Stimulated activated naive CD8-positive, alpha-beta T cell treated with anti-CD3 and anti-CD28 coated beads, Interleukin-15, Interleukin-2, amounts not matched to agents 100 ng/mL and 50 ng/mL, for 24 hours (primary cell): ENCODE data around the gene EIF4A2.

ENCODE experiments used
- H3K27ac Mint-ChIP-seq: one replicate; pipeline ENCODE4 v1.8.0; 2021; ENCODE audit warnings: mild to moderate bottlenecking, mixed read lengths
- H3K27me3 Mint-ChIP-seq: one replicate; pipeline ENCODE4 v1.8.0; 2021; ENCODE audit warnings: mixed read lengths
- H3K36me3 Mint-ChIP-seq: one replicate; pipeline ENCODE4 v1.8.0; 2021; ENCODE audit warnings: low read depth, mixed read lengths
- H3K4me1 Mint-ChIP-seq: one replicate; pipeline ENCODE4 v1.8.0; 2021; ENCODE audit warnings: low read depth, mixed read lengths
- H3K4me3 Mint-ChIP-seq: one replicate; pipeline ENCODE4 v1.8.0; 2021; ENCODE audit warnings: mild to moderate bottlenecking, mixed read lengths
- H3K9me3 Mint-ChIP-seq: one replicate; pipeline ENCODE4 v1.8.0; 2021; ENCODE audit warnings: mixed read lengths

EIF4A2 gene

DNA sequence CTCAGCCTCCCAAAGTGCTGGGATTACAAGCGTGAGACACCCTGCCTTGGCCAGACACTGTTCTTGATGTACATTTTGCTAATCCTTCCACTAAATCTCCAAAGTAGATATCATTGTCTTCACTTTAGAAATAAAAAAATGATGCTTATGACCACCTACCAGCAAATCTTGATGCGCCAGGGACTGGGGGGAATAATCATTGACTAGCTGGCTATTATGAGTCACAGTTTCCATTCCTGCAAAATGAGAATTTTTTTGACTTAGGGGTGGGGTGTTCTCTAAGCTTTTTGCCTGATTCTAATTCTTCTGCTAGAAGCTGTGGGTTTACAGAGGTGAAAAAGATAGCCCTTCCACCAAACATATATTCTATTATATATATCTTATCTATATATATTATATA, 40.0 kb downstream of the EIF4A2 start:
- H3K27ac Mint-ChIP-seq, result no peak overlapping the region

DNA sequence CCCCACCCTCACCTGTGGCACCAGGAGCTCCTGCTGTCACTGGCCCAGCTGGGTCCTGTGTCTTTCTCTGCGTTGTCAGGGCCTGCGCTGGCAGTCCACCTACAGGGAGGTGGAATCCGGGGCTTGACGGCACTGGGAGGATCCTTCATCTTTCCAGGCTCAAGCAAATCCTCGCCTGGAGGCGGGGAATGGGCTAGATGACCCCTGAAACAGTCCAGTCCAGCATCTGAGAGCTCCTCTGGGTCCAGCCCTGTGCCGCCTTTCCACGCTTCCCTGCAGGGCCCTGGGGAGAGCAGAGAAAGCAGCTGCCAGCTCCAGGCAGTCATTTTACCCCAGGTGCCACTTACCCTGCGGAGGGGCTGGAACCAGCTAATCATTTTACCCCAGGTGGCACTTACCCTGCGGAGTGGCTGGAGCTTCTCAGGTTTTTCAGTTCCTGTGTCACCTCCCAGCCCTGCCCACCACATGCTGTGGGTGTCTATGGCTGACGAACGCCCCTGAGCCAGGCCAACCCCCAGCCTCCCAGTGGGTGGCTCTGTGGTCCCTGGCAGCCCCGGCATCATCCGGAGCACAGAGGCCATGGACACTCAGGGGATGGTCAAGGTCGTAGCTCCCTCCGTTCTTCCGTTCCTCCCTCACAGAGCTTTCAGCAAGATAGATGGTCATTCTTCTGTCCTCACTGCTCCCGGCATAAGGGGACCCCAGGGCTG, 41.2 kb downstream of the EIF4A2 start:
- Mint-ChIP-seq H3K27ac (no peak overlapping the region), H3K4me3 (peak overlapping the region; percentile 86), H3K4me1 (peaks cover 38% of the 10 kb centered on the region), H3K36me3 (peaks cover 11% of the 10 kb centered on the region), H3K27me3 (peaks cover 24% of the 10 kb centered on the region), H3K9me3 (no peaks in the 10 kb centered on the region)

More for the DNA sequence above, 40.0 kb downstream of the EIF4A2 start:
- H3K27me3 Mint-ChIP-seq, result peaks cover 16% of the 10 kb centered on the region
- H3K36me3 Mint-ChIP-seq, result peaks cover 14% of the 10 kb centered on the region
- peaks cover 37% of the 10 kb centered on the region for H3K4me1 Mint-ChIP-seq
- no peak overlapping the region for H3K4me3 Mint-ChIP-seq
- no peaks in the 10 kb centered on the region for H3K9me3 Mint-ChIP-seq

DNA sequence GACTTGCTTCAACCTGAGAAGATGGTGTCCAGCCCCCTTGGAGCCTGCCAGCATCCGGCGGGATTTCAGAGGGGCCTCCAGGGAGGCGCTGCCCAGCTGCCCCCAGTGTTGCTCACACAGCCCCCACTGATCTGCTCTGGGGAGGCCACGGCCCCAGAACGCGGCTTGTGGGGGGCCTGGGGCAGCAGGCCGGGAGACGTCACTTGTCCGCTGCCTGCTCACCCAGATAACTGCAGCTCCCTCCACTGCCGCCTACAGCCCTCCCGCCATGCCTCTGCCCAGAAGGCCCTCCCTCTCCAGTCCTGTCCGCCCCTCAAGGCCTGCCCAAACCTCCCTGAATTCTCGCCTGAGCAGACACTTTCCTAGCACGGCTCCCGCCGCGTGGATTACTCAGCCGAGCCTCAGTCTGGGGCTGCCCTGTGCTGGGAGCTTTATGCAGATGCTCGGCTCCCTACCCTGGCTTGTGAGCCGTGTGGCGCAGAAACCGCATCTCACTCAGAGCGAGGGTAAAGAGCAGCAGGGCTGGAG, 42.0 kb downstream of the EIF4A2 start:
- H3K4me1 Mint-ChIP-seq, result peaks cover 38% of the 10 kb centered on the region
- H3K27me3 Mint-ChIP-seq, result peaks cover 32% of the 10 kb centered on the region
- H3K9me3 Mint-ChIP-seq, result no peaks in the 10 kb centered on the region
- H3K36me3 Mint-ChIP-seq, result peaks cover 11% of the 10 kb centered on the region
- H3K27ac Mint-ChIP-seq, result peak overlapping the region; percentile 94
- peak overlapping the region; percentile 86 for H3K4me3 Mint-ChIP-seq

DNA sequence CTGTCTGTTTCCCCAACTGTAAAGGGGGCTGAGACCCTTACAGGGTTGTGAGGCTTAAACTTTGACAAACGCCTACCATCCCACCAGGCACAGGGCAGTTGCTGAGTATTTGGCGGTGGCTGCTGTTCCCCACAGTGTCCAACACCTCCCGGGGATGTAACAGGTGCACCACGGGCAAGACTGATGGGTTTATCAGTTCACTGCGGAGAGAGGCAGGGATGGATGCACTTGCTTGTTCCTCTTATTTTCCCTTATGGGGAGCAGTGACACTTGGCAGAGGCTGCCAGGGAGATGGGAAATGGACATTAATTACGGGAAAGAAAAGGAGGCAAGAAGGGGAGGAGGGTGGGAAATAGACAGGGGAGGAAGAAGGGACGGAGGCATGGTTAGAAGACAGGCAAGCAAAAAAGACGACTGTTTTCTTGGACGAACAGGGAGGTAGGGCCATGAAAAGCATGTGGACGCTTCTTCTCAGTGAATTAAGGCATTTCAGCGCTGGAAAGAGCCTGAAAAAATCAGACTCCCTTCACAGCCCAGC, 42.6 kb downstream of the EIF4A2 start:
- Mint-ChIP-seq H3K27me3 (peaks cover 37% of the 10 kb centered on the region), H3K4me3 (peak overlapping the region; percentile 86), H3K4me1 (peaks cover 38% of the 10 kb centered on the region), H3K9me3 (no peaks in the 10 kb centered on the region), H3K27ac (peak overlapping the region; percentile 94), H3K36me3 (peaks cover 11% of the 10 kb centered on the region)

DNA sequence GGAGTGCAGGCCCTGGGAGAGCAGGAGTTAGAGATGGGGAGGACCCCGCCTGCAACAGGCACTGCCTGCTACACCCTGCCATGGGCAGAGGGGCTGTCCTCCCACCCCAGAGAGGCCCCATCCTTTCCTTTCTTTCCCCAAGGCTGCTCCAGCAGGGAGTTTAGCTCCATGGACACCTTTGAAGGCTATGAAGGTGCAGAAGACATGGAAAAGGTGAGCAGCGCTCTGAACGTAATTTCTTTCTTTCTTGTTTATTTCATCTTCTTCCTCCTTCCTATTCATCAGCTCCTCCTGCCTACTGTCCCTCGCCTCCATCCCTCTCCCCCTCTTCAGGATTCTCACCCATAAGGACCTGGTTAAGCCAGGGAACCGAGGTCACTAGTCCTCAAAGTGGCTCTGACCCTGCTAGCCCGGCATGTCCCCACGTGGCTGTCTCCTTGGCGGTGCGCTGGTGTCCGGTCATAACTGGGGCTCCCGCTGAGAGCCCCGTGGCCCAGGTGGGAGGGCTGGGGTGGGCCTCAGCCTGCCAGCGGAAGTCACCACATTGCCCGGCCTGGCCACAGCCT, 43.1 kb downstream of the EIF4A2 start:
- H3K9me3 Mint-ChIP-seq, result no peaks in the 10 kb centered on the region
- H3K4me3 Mint-ChIP-seq, result peak overlapping the region; percentile 86
- peaks cover 11% of the 10 kb centered on the region for H3K36me3 Mint-ChIP-seq
- H3K27ac Mint-ChIP-seq, result peak overlapping the region; percentile 94
- peaks cover 38% of the 10 kb centered on the region for H3K4me1 Mint-ChIP-seq
- H3K27me3 Mint-ChIP-seq, result peaks cover 41% of the 10 kb centered on the region

DNA sequence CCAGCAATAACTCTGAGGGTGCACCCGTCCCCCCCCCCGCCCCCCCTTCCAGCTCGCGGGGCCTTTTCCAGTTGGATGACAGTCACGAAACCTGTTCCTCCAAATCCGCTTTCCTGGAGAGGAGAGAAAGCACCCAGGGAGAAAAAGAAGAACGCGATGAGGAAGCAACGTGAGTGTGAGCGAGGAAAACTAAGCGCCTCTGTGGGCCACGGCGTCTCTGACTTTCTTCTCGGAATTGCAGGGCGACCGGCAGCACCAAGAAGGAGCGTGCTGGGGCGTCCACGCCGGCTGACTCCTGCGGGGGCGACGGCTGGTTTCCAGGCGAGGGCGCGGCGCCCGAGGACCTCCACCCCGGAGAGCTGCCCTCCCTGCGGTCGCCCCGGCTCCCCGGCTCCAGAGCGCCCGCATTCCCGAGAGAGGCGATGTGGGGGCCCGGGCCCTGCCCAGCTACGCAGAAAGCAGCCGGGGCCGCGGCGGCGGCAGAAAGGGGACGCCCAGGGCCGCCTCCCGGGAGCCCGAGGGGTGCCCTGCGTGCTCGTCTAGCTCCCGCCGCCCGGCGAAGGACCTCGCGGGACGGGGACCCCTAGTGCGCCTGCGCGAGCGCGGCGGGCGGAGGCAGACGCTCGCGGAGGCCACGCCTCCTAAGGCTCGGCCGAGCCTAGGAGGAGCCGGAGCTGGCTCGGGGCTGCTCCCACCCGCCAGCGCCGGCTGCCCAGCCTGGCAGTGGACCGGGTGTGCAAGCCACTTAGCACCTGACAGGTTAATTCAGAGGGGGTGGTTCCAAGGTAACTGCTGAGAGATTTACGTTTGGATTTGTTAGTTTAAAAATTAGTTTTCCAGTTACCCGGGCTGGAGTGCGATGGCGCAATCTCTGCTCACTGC, 43.8 kb downstream of the EIF4A2 start:
- Mint-ChIP-seq H3K36me3 (peaks cover 11% of the 10 kb centered on the region), H3K4me1 (peaks cover 38% of the 10 kb centered on the region), H3K4me3 (peak overlapping the region; percentile 86), H3K27ac (peak overlapping the region; percentile 94), H3K9me3 (no peaks in the 10 kb centered on the region), H3K27me3 (peaks cover 47% of the 10 kb centered on the region)

DNA sequence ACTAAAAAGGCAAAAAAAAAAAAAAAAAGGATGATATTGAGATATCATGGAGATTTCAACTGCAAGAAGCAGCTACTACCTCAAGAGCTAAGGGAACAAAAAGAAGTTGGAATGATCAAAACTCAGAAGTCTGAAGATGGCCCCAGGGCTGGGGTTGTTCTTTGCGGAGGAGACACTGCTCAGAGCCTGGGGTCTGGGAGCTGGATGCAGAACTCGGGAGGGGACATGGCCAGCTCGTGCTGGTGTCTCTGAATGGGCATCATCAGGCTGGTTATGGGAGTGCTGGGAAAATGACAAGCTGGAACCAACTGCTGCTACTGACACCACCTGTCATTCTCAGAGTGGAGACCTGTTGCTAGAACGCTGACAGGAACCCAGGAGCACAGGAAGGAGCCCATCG, 45.0 kb downstream of the EIF4A2 start:
- Mint-ChIP-seq H3K4me3 (no peak overlapping the region), H3K4me1 (peaks cover 38% of the 10 kb centered on the region), H3K36me3 (peaks cover 11% of the 10 kb centered on the region), H3K27ac (no peak overlapping the region), H3K27me3 (peaks cover 52% of the 10 kb centered on the region), H3K9me3 (no peaks in the 10 kb centered on the region)

DNA sequence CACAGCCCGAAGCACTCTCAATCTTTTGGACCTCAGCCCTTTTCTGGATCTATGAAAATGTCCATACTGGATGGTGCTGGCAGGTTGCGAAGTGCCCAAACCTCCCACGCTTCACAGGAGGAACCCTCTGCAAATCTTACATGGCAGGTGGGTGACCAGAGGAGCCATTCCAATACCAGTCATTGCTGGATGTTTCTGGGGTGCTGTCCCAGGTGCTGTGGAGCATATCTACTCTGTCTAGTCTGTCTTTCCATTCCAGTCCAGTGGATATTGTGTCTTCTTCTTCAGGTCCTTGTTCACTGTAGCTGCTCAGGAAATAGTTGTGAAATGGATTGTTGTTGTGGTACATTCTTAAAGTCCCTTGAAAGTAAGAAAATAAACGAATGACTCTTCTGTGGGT, 48.4 kb downstream of the EIF4A2 start:
- no peaks in the 10 kb centered on the region for H3K9me3 Mint-ChIP-seq
- no peaks in the 10 kb centered on the region for H3K36me3 Mint-ChIP-seq
- peaks cover 55% of the 10 kb centered on the region for H3K27me3 Mint-ChIP-seq
- H3K27ac Mint-ChIP-seq, result no peak overlapping the region
- no peak overlapping the region for H3K4me3 Mint-ChIP-seq
- peaks cover 10% of the 10 kb centered on the region for H3K4me1 Mint-ChIP-seq

DNA sequence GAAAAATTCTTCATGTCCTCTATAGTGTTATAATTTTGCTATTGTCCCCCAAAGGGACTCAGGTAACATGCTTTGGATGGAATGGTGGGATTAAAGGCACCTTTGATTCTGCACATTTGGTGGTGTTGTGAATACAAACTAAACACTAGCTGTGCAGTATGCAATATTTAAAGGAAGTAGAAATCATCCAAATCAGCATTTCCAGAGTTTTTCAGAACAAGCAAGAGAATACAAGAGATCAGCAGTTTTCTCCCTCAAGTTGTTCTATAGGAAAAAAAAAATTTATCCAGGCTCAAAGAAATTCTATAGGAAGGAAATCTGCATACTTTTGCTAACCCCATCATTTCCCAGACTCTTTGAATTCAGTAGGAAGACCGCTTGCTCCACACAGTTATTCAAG, 48.9 kb downstream of the EIF4A2 start:
- Mint-ChIP-seq H3K4me1 (peaks cover 10% of the 10 kb centered on the region), H3K4me3 (no peak overlapping the region), H3K27me3 (peaks cover 55% of the 10 kb centered on the region), H3K36me3 (no peaks in the 10 kb centered on the region), H3K27ac (no peak overlapping the region), H3K9me3 (no peaks in the 10 kb centered on the region)
